HCT116 (cell line): ENCODE data around the gene SDCBP2. TPM values are rescaled to one million over a fixed set of nuclear protein-coding genes. Genes with fewer than 3 reads are reported as not detected.

Experiments used
- ATAC-seq: fragments of 200-7000 bp; cut with Tn5 transposase; 2 replicates; pipeline ENCODE4 v1.9.1; 2020; ENCODE audit warnings: mild to moderate bottlenecking, moderate library complexity
- BruUV-seq: library from RNA; stranded (reverse); fragments of 400-500 nt; replicated peaks from 2 replicates; lab custom pipeline; 2021; lab: Mats Ljungman, UMichigan
- CTCF ChIA-PET: fragments of 300-600 bp; sonication (Branson Sonifier 250); formaldehyde crosslinking; loops from one replicate; lab custom pipeline; 2021; ENCODE audit warnings: antibody characterized with exemption; lab: Charles Lee
- POLR2A ChIA-PET: fragments of 300-600, 350-600 bp; sonication (Branson Sonifier 250); formaldehyde crosslinking; loops from one replicate; lab custom pipeline; 2021; ENCODE audit warnings: antibody characterized with exemption; lab: Charles Lee
- RAD21 ChIA-PET, 2 experiments: fragments of 300-600 bp; sonication (Branson Sonifier 250); formaldehyde crosslinking; loops; one replicate each; lab custom pipeline; 2023; ENCODE audit warnings: low total read pairs in 2 of 2; ENCODE audit not compliant: uncharacterized antibody in 2 of 2, unreplicated experiment in 2 of 2, low non-redundant PET in 1 of 2; lab: Charles Lee
- DNase-seq: peaks from one replicate; pipeline ENCODE4 v3.0.0-alpha.2; 2010; ENCODE audit warnings: low read depth, low spot score
- H2AFZ ChIP-seq: fragments of 200-600 bp; shearing (Covaris generic), sonication (generic); 2 replicates; pipeline ENCODE4 v1.6.1; 2017; ENCODE audit warnings: low read depth, mixed run types, mixed read lengths, antibody characterized with exemption, low read length; ENCODE audit not compliant: poor library complexity, severe bottlenecking
- H3K27ac ChIP-seq: 2 replicates; pipeline ENCODE4 v1.5.1; 2012; ENCODE audit warnings: low read depth, low read length
- H3K27me3 ChIP-seq: fragments of 200-600 bp; sonication (generic); 2 replicates; pipeline ENCODE4 v1.6.1; 2016; ENCODE audit warnings: mixed run types, low read length, mixed read lengths; ENCODE audit not compliant: insufficient read depth
- H3K36me3 ChIP-seq, 2 experiments: fragments of 200-500 bp in 1 of 2; fragments of 200-600 bp in 1 of 2; sonication (Bioruptor generic) in 1 of 2; sonication (generic) in 1 of 2; 2 replicates each; pipeline versions ENCODE4 v1.5.1 to v1.6.1; 2014 to 2016; ENCODE audit warnings: low read length in 2 of 2, inconsistent platforms in 1 of 2, mixed read lengths in 1 of 2, mixed run types in 1 of 2; ENCODE audit not compliant: insufficient read depth in 2 of 2, control insufficient read depth in 1 of 2
- H3K4me1 ChIP-seq, 2 experiments: fragments of 200-600 bp in 1 of 2; sonication (generic) in 1 of 2; 2 replicates each; pipeline versions ENCODE4 v1.5.1 to v1.6.1; 2012 to 2017; ENCODE audit warnings: low read length in 2 of 2, inconsistent platforms in 1 of 2, mild to moderate bottlenecking in 1 of 2, mixed read lengths in 1 of 2, mixed run types in 1 of 2, moderate library complexity in 1 of 2; ENCODE audit not compliant: insufficient read depth in 2 of 2, control insufficient read depth in 1 of 2
- H3K4me2 ChIP-seq: fragments of 200-600 bp; sonication (generic); 2 replicates; pipeline ENCODE4 v1.6.1; 2017; ENCODE audit warnings: mixed run types, low read length, mixed read lengths
- H3K4me3 ChIP-seq, 2 experiments: fragments of 200-600 bp in 1 of 2; sonication (generic) in 1 of 2; replicated peaks in 1 of 2; 2 replicates each; pipeline ENCODE4 v1.5.1; 2011 to 2016; ENCODE audit warnings: low read length in 2 of 2, control low read depth in 1 of 2, low read depth in 1 of 2, mild to moderate bottlenecking in 1 of 2, mixed read lengths in 1 of 2, mixed run types in 1 of 2
- H3K79me2 ChIP-seq: fragments of 200-600 bp; sonication (generic); 2 replicates; pipeline ENCODE4 v1.6.1; 2017; ENCODE audit warnings: mild to moderate bottlenecking, mixed run types, low read length, moderate library complexity, mixed read lengths; ENCODE audit not compliant: insufficient read depth
- H3K9ac ChIP-seq: fragments of 200-600 bp; sonication (generic); 2 replicates; pipeline ENCODE4 v1.6.1; 2016; ENCODE audit warnings: low read length, mixed read lengths
- H3K9me2 ChIP-seq: fragments of 200-600 bp; sonication (generic), shearing (Covaris generic); 2 replicates; pipeline ENCODE4 v1.6.1; 2017; ENCODE audit warnings: mixed run types, mild to moderate bottlenecking, moderate library complexity; ENCODE audit not compliant: insufficient read depth
- H3K9me3 ChIP-seq, 2 experiments: fragments of 200-500 bp in 1 of 2; fragments of 200-600 bp in 1 of 2; sonication (Bioruptor generic) in 1 of 2; sonication (generic) in 1 of 2; 2 replicates each; pipeline ENCODE4 v1.6.1; 2014 to 2017; ENCODE audit warnings: low read length in 2 of 2, mixed read lengths in 2 of 2, inconsistent platforms in 1 of 2, low read depth in 1 of 2, mild to moderate bottlenecking in 1 of 2, mixed run types in 1 of 2, moderate library complexity in 1 of 2; ENCODE audit not compliant: control insufficient read depth in 1 of 2, insufficient read depth in 1 of 2
- H4K20me1 ChIP-seq: fragments of 200-600 bp; sonication (generic), shearing (Covaris generic); 2 replicates; pipeline ENCODE4 v1.6.1; 2017; ENCODE audit warnings: mixed run types, mild to moderate bottlenecking, moderate library complexity; ENCODE audit not compliant: insufficient read depth
- CTCF ChIP-seq, 3 experiments: fragments of 200-600 bp in 1 of 3; sonication (generic) in 1 of 3; IDR thresholded peaks in 2 of 3; conservative IDR thresholded peaks in 1 of 3; 2 replicates each; pipeline ENCODE4 v1.5.1; 2012 to 2017; ENCODE audit warnings: low read depth in 2 of 3, low read length in 2 of 3, antibody characterized with exemption in 1 of 3, borderline replicate concordance in 1 of 3, control low read depth in 1 of 3, mild to moderate bottlenecking in 1 of 3, mixed read lengths in 1 of 3, mixed run types in 1 of 3, moderate library complexity in 1 of 3; ENCODE audit not compliant: insufficient read depth in 1 of 3
- EGR1 ChIP-seq: IDR thresholded peaks from 2 replicates; pipeline ENCODE4 v1.6.1; 2012; ENCODE audit warnings: low read depth
- FOSL1 ChIP-seq: IDR thresholded peaks from 2 replicates; pipeline ENCODE4 v1.6.1; 2012; ENCODE audit warnings: low read depth
- JUND ChIP-seq: IDR thresholded peaks from 2 replicates; pipeline ENCODE4 v1.6.1; 2012
- ZBTB33 ChIP-seq: IDR thresholded peaks from 2 replicates; pipeline ENCODE4 v1.6.1; 2011; ENCODE audit warnings: mild to moderate bottlenecking, low read length, moderate library complexity; ENCODE audit not compliant: insufficient replicate concordance; ENCODE audit errors: extremely low read depth
- intact Hi-C: fragments of 100-400 bp; cut with micrococcal nuclease; formaldehyde crosslinking; loops from 2 replicates; pipeline ENCODE4 v1.10.0; 2022
- total RNA-seq: library from RNA; stranded (reverse); gene quantifications from one replicate; pipeline ENCODE4 v1.2.1, GENCODE V29; 2021; ENCODE audit not compliant: unreplicated experiment

SDCBP2 gene
- total RNA-seq, 1 experiment from 2014 or later, result 3.4 TPM

- ChIA-PET RAD21 (no interaction called here), CTCF (no interaction called here), POLR2A (no interaction called here)
- DNase-seq (no peak), ATAC-seq (no peak)
- Histone ChIP-seq H3K36me3 (peaks cover 25 to 47% of the 10 kb centered on the region in 2 experiments), H4K20me1 (peaks cover 14% of the 10 kb centered on the region), H3K4me3 (no peak overlapping the region), H3K27ac (no peak overlapping the region), H3K9me2 (no peaks in the 10 kb centered on the region), H3K9ac (no peak overlapping the region), H3K79me2 (peaks cover 71% of the 10 kb centered on the region), H3K4me1 (peaks cover 0 to 6% of the 10 kb centered on the region in 2 experiments; a peak in 2 of 4 replicates), H3K27me3 (no peaks in the 10 kb centered on the region), H3K9me3 (no peaks in the 10 kb centered on the region), H3K4me2 (no peak overlapping the region), H2AFZ (no peak overlapping the region)
- no peak for TF ChIP-seq CTCF (IDR thresholded peaks at IDR 0.05 in 2 of 3, conservative IDR thresholded peaks at IDR 0.05 in 1 of 3; ENCODE audit: borderline replicate concordance in 1 of 3, insufficient read depth in 1 of 3, low read depth in 2 of 3, low read length in 2 of 3)
- TF ChIP-seq FOSL1, result no peak
- TF ChIP-seq ZBTB33, result no peak
- TF ChIP-seq JUND, result no peak
- TF ChIP-seq EGR1, result no peak
- BruUV-seq, result no TSS peak
- intact Hi-C loops, result no loop called here
Observed at GRCh38 chr20:1370548-1371110, 41.7 kb upstream of the SDCBP2 start.
